Liver (tissue), 9 donors: ENCODE results near the gene GUCY2F. TPM values are rescaled to one million over a fixed set of nuclear protein-coding genes. Genes with fewer than 3 reads are reported as not detected.

Source experiments
- DNase-seq: peaks from one replicate; pipeline ENCODE4 v3.0.0-alpha.2; 2017; ENCODE audit warnings: low spot score
- H3K27ac ChIP-seq, 2 donors: one replicate each; pipeline ENCODE4 v1.7.0; 2013; ENCODE audit warnings: inconsistent platforms in 2 of 2, low read length in 2 of 2, control low read depth in 1 of 2, low read depth in 1 of 2, mild to moderate bottlenecking in 1 of 2
- H3K27me3 ChIP-seq, 4 donors: one replicate each; pipeline versions ENCODE4 v1.6.1 to v1.7.0; 2013; ENCODE audit warnings: low read length in 3 of 4, inconsistent platforms in 1 of 4, mild to moderate bottlenecking in 1 of 4, moderate library complexity in 1 of 4; ENCODE audit not compliant: control insufficient read depth in 4 of 4, insufficient read depth in 4 of 4
- H3K36me3 ChIP-seq, 4 donors: one replicate each; pipeline versions ENCODE4 v1.6.1 to v1.7.0; 2013; ENCODE audit warnings: low read length in 3 of 4, mild to moderate bottlenecking in 3 of 4, low read depth in 1 of 4, moderate library complexity in 1 of 4; ENCODE audit not compliant: control insufficient read depth in 4 of 4, insufficient read depth in 3 of 4
- H3K4me1 ChIP-seq, 4 donors: one replicate each; pipeline versions ENCODE4 v1.6.1 to v1.7.0; 2013; ENCODE audit warnings: low read length in 3 of 4, mild to moderate bottlenecking in 3 of 4, moderate library complexity in 1 of 4; ENCODE audit not compliant: control insufficient read depth in 4 of 4, insufficient read depth in 4 of 4
- H3K4me3 ChIP-seq, 3 donors: one replicate each; pipeline versions ENCODE4 v1.6.1 to v1.7.0; 2013; ENCODE audit warnings: low read length in 3 of 3, control low read depth in 1 of 3, low read depth in 1 of 3, mild to moderate bottlenecking in 1 of 3
- H3K9ac ChIP-seq, 2 donors: one replicate each; pipeline ENCODE4 v1.7.0; 2013; ENCODE audit warnings: low read length in 2 of 2, mild to moderate bottlenecking in 2 of 2, moderate library complexity in 2 of 2, control low read depth in 1 of 2, low read depth in 1 of 2
- H3K9me3 ChIP-seq, 4 donors: one replicate each; pipeline versions ENCODE4 v1.6.1 to v1.7.0; 2013; ENCODE audit warnings: low read length in 3 of 4; ENCODE audit not compliant: control insufficient read depth in 4 of 4
- CTCF ChIP-seq: fragments of 150-350 bp; IDR thresholded peaks from 2 replicates; pipeline ENCODE4 v1.5.1; 2017; ENCODE audit warnings: improper control_type of control experiment, low read depth, low read length; ENCODE audit not compliant: missing input control
- EGR1 ChIP-seq, 2 donors: IDR thresholded peaks; 2 replicates each; pipeline ENCODE4 v1.6.1; 2016 to 2018; ENCODE audit warnings: antibody characterized with exemption in 2 of 2, low read depth in 2 of 2
- FOXA1 ChIP-seq: IDR thresholded peaks from 2 replicates; pipeline ENCODE4 v1.6.1; 2016; ENCODE audit warnings: antibody characterized with exemption
- FOXA2 ChIP-seq: IDR thresholded peaks from 2 replicates; pipeline ENCODE4 v1.6.1; 2016; ENCODE audit warnings: antibody characterized with exemption
- GABPA ChIP-seq, 2 donors: IDR thresholded peaks in 1 of 2; conservative IDR thresholded peaks in 1 of 2; 2 replicates each; pipeline ENCODE4 v1.6.1; 2016; ENCODE audit warnings: antibody characterized with exemption in 2 of 2, mild to moderate bottlenecking in 1 of 2, moderate library complexity in 1 of 2
- HNF4A ChIP-seq, 2 donors: conservative IDR thresholded peaks; 2 replicates each; pipeline ENCODE4 v1.6.1; 2016; ENCODE audit warnings: antibody characterized with exemption in 2 of 2, mild to moderate bottlenecking in 2 of 2
- HNF4G ChIP-seq: IDR thresholded peaks from 2 replicates; pipeline ENCODE4 v1.6.1; 2016; ENCODE audit warnings: antibody characterized with exemption
- JUND ChIP-seq, 2 donors: IDR thresholded peaks; 2 replicates each; pipeline ENCODE4 v1.6.1; 2016; ENCODE audit warnings: antibody characterized with exemption in 2 of 2
- MAX ChIP-seq: IDR thresholded peaks from 2 replicates; pipeline ENCODE4 v1.6.1; 2016; ENCODE audit warnings: antibody characterized with exemption
- RAD21 ChIP-seq, 2 donors: IDR thresholded peaks; 2 replicates each; pipeline ENCODE4 v1.6.1; 2016; ENCODE audit warnings: antibody characterized with exemption in 2 of 2, mild to moderate bottlenecking in 2 of 2
- REST ChIP-seq: IDR thresholded peaks from 2 replicates; pipeline ENCODE4 v1.6.1; 2016; ENCODE audit warnings: antibody characterized with exemption, mild to moderate bottlenecking
- SP1 ChIP-seq: IDR thresholded peaks from 2 replicates; pipeline ENCODE4 v1.6.1; 2018; ENCODE audit warnings: antibody characterized with exemption, mild to moderate bottlenecking
- TAF1 ChIP-seq: conservative IDR thresholded peaks from 2 replicates; pipeline ENCODE4 v1.6.1; 2016; ENCODE audit warnings: antibody characterized with exemption, mild to moderate bottlenecking
- YY1 ChIP-seq: IDR thresholded peaks from 2 replicates; pipeline ENCODE4 v1.6.1; 2016; ENCODE audit warnings: antibody characterized with exemption, mild to moderate bottlenecking
- WGBS: extraction: QIAGEN DNeasy Blood & Tissue Kit; methylation state at CpG from one replicate; pipeline ENCODE4 v1.1.7; 2013; 5-methylcytosine and 5-hydroxymethylcytosine counted together
- polyA plus RNA-seq, 2 donors: library from polyadenylated mRNA; stranded (reverse) in 1 of 2; unstranded in 1 of 2; fragments of 200-250 nt in 1 of 2; fragments of >200 nt in 1 of 2; fragmentation: Nextera tagmentation in 1 of 2; extraction: Ambion mirVana in 1 of 2; gene quantifications; one replicate each; pipeline versions ENCODE4 v1.2.1 to v1.2.3, GENCODE V29; 2013 to 2015
- total RNA-seq, 2 donors: library from RNA; depleted of rRNA; stranded (reverse); fragments of >200 nt; gene quantifications; one replicate each; pipeline ENCODE4 v1.2.3, GENCODE V29; 2014
- TF ChIP-seq, protein P1 (sequence below): IDR thresholded peaks from 2 replicates; pipeline ENCODE4 v1.6.1; 2016; ENCODE audit warnings: antibody characterized with exemption
- TF ChIP-seq, protein P2 (sequence below): IDR thresholded peaks from 2 replicates; pipeline ENCODE4 v1.6.1; 2016; ENCODE audit warnings: antibody characterized with exemption
- donor health status: healthy.
- donor health status: healthy.
- donor health status: healthy.
- donor health status: healthy.
- donor health status: healthy.

GUCY2F gene
- total and polyA plus RNA-seq, 4 donors: under 0.01 TPM; not detected in 2

DNA sequence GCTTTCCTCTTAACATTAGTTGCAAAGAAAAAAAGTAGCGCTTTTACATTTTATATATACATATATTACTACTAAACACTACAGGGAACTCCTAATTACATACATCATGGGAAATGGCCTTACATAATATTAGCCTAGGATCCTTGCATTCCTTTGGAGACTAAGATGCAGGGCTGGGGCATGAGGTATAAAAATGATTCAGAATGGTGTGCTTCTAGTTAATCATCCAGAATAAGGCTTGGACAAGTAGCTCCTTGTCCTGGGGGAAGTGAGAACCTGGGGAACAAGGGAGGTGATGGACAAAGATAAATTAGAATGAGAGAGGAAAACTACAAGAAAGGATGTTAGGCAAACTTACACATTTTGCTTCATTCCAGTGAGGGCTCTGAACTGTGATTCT, 3.0 kb upstream of the GUCY2F start:
- Histone ChIP-seq H3K36me3 (no peaks in the 10 kb centered on the region), H3K27ac (no peak overlapping the region), H3K9ac (no peak overlapping the region), H3K27me3 (peaks cover 0 to 4% (median 0%) of the 10 kb centered on the region in 4 donors), H3K9me3 (no peaks in the 10 kb centered on the region), H3K4me3 (no peak overlapping the region), H3K4me1 (no peaks in the 10 kb centered on the region)
- DNase-seq: no peak
- TF ChIP-seq EGR1 (IDR thresholded peaks at IDR 0.05; ENCODE audit: low read depth in 2 of 2) (no peak), TAF1 (no peak), SP1 (no peak), FOXA2 (no peak), YY1 (no peak), RAD21 (IDR thresholded peaks at IDR 0.05) (no peak), HNF4A (conservative IDR thresholded peaks at IDR 0.05) (no peak), CTCF (no peak), GABPA (IDR thresholded peaks at IDR 0.05 in 1 of 2, conservative IDR thresholded peaks at IDR 0.05 in 1 of 2) (no peak), HNF4G (no peak), JUND (IDR thresholded peaks at IDR 0.05) (no peak), FOXA1 (no peak), MAX (no peak), REST (no peak)
- TF ChIP-seq, protein P1, sequence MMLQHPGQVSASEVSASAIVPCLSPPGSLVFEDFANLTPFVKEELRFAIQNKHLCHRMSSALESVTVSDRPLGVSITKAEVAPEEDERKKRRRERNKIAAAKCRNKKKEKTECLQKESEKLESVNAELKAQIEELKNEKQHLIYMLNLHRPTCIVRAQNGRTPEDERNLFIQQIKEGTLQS: no peak
- TF ChIP-seq, protein P2, sequence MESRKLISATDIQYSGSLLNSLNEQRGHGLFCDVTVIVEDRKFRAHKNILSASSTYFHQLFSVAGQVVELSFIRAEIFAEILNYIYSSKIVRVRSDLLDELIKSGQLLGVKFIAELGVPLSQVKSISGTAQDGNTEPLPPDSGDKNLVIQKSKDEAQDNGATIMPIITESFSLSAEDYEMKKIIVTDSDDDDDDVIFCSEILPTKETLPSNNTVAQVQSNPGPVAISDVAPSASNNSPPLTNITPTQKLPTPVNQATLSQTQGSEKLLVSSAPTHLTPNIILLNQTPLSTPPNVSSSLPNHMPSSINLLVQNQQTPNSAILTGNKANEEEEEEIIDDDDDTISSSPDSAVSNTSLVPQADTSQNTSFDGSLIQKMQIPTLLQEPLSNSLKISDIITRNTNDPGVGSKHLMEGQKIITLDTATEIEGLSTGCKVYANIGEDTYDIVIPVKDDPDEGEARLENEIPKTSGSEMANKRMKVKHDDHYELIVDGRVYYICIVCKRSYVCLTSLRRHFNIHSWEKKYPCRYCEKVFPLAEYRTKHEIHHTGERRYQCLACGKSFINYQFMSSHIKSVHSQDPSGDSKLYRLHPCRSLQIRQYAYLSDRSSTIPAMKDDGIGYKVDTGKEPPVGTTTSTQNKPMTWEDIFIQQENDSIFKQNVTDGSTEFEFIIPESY: no peak
- WGBS: 100% methylated on average over 1 of the region's 1 CpG
